Neuronal stem cell (in vitro differentiated cells): Measurements from ENCODE around the gene ETFA.

Experiments
- DNase-seq: peaks from one replicate; pipeline ENCODE4 v3.0.0-alpha.2; 2013; ENCODE audit warnings: low spot score
- H2AFZ ChIP-seq: one replicate; pipeline ENCODE4 v1.6.1; 2013; ENCODE audit warnings: mild to moderate bottlenecking, low read length, inconsistent platforms
- H2AK5ac ChIP-seq: 2 replicates; pipeline ENCODE4 v1.6.1; 2013; ENCODE audit warnings: low read depth, mild to moderate bottlenecking, inconsistent platforms, low read length, moderate library complexity, mixed read lengths
- H2BK120ac ChIP-seq: 2 replicates; pipeline ENCODE4 v1.6.1; 2013; ENCODE audit warnings: low read depth, mild to moderate bottlenecking, inconsistent platforms, low read length, moderate library complexity, mixed read lengths
- H2BK12ac ChIP-seq: one replicate; pipeline ENCODE4 v1.6.1; 2013; ENCODE audit warnings: low read length, inconsistent platforms
- H2BK15ac ChIP-seq: 2 replicates; pipeline ENCODE4 v1.6.1; 2013; ENCODE audit warnings: mild to moderate bottlenecking, low read length, inconsistent platforms, mixed read lengths
- H2BK5ac ChIP-seq: one replicate; pipeline ENCODE4 v1.6.1; 2013; ENCODE audit warnings: inconsistent platforms, mild to moderate bottlenecking, low read length, moderate library complexity
- H3K14ac ChIP-seq: one replicate; pipeline ENCODE4 v1.6.1; 2013; ENCODE audit warnings: low read length, inconsistent platforms
- H3K18ac ChIP-seq: 2 replicates; pipeline ENCODE4 v1.6.1; 2013; ENCODE audit warnings: low read length, inconsistent platforms
- H3K23ac ChIP-seq: 2 replicates; pipeline ENCODE4 v1.6.1; 2013; ENCODE audit warnings: low read depth, mild to moderate bottlenecking, mixed read lengths, low read length, inconsistent platforms; ENCODE audit not compliant: poor library complexity
- H3K27ac ChIP-seq: replicated peaks from 3 replicates; pipeline ENCODE4 v1.5.1; 2013; ENCODE audit warnings: low read length, inconsistent platforms
- H3K27me3 ChIP-seq, 3 experiments: 2 replicates each; pipeline ENCODE4 v1.6.1; 2013; ENCODE audit warnings: low read length in 3 of 3, mild to moderate bottlenecking in 2 of 3, inconsistent platforms in 1 of 3, low read depth in 1 of 3, mixed read lengths in 1 of 3, moderate library complexity in 1 of 3; ENCODE audit not compliant: control insufficient read depth in 3 of 3, insufficient read depth in 3 of 3
- H3K36me3 ChIP-seq, 2 donors: replicated peaks in 1 of 2; 2 replicates each; pipeline ENCODE4 v1.6.1; 2013; ENCODE audit warnings: low read length in 2 of 2; ENCODE audit not compliant: control insufficient read depth in 2 of 2, insufficient read depth in 2 of 2
- H3K4ac ChIP-seq: 2 replicates; pipeline ENCODE4 v1.6.1; 2013; ENCODE audit warnings: inconsistent platforms, mild to moderate bottlenecking, low read length, moderate library complexity
- H3K4me1 ChIP-seq, 2 donors: 1 replicate in 1 of 2; 2 replicates in 1 of 2; pipeline ENCODE4 v1.6.1; 2013; ENCODE audit warnings: low read length in 2 of 2, low read depth in 1 of 2; ENCODE audit not compliant: control insufficient read depth in 2 of 2, insufficient read depth in 1 of 2
- H3K4me2 ChIP-seq: one replicate; pipeline ENCODE4 v1.6.1; 2013; ENCODE audit warnings: mild to moderate bottlenecking, low read length, inconsistent platforms; ENCODE audit not compliant: insufficient read depth, poor library complexity, severe bottlenecking
- H3K4me3 ChIP-seq, 2 donors: 2 replicates each; pipeline ENCODE4 v1.5.1; 2013; ENCODE audit warnings: low read length in 2 of 2, mild to moderate bottlenecking in 2 of 2, inconsistent platforms in 1 of 2, moderate library complexity in 1 of 2
- H3K79me1 ChIP-seq: one replicate; pipeline ENCODE4 v1.6.1; 2013; ENCODE audit warnings: low read depth, mild to moderate bottlenecking, inconsistent platforms, low read length, moderate library complexity
- H3K9ac ChIP-seq: one replicate; pipeline ENCODE4 v1.6.1; 2013; ENCODE audit warnings: mild to moderate bottlenecking, low read depth, low read length, inconsistent platforms; ENCODE audit not compliant: poor library complexity
- H3K9me3 ChIP-seq, 2 donors: replicated peaks in 1 of 2; 2 replicates each; pipeline versions ENCODE3 to v1.6.1; 2013; ENCODE audit warnings: low read length in 2 of 2, mild to moderate bottlenecking in 2 of 2, inconsistent platforms in 1 of 2, low read depth in 1 of 2, mixed read lengths in 1 of 2, moderate library complexity in 1 of 2; ENCODE audit not compliant: control insufficient read depth in 2 of 2, insufficient read depth in 1 of 2
- H4K8ac ChIP-seq: one replicate; pipeline ENCODE4 v1.6.1; 2013; ENCODE audit warnings: low read depth, mild to moderate bottlenecking, inconsistent platforms, low read length, moderate library complexity
- H4K91ac ChIP-seq: one replicate; pipeline ENCODE4 v1.6.1; 2013; ENCODE audit warnings: low read length, low read depth, mild to moderate bottlenecking, inconsistent platforms; ENCODE audit not compliant: poor library complexity
- WGBS, 2 donors: extraction: QIAGEN DNeasy Blood & Tissue Kit; methylation state at CpG; one replicate each; pipeline ENCODE4 v1.1.7; 2013; ENCODE audit warnings: missing lambda C conversion rate in 2 of 2, mixed read lengths in 1 of 2; ENCODE audit not compliant: insufficient read length in 2 of 2, insufficient replicate concordance in 1 of 2; ENCODE audit errors: extremely low coverage in 2 of 2; 5-methylcytosine and 5-hydroxymethylcytosine counted together

The ETFA gene

GRCh38 chr15:76341366-76342057 lies 30.2 kb upstream of the ETFA start:
- WGBS, 2 donors = no CpG with 5 or more reads among the region's 42 CpGs
- no peak for DNase-seq
- peaks cover 17 to 36% of the 10 kb centered on the region in 2 donors for H3K4me1 ChIP-seq

GRCh38 chr15:76340803-76341365 lies 29.6 kb upstream of the ETFA start:
- Histone ChIP-seq H3K9ac (no peak overlapping the region), H3K79me1 (peaks cover 1% of the 10 kb centered on the region), H2BK5ac (no peak overlapping the region), H3K36me3 (no peaks in the 10 kb centered on the region), H4K8ac (no peak overlapping the region), H2BK12ac (no peak overlapping the region), H3K27me3 (peaks cover 80 to 98% (median 93%) of the 10 kb centered on the region in 3 experiments), H4K91ac (no peak overlapping the region), H3K23ac (no peak overlapping the region), H2AFZ (peak overlapping the region; percentile 87), H3K27ac (no peak overlapping the region), H2BK15ac (no peak overlapping the region), H3K4me2 (peak overlapping the region; percentile 47), H3K14ac (no peak overlapping the region), H2BK120ac (no peak overlapping the region), H3K4ac (no peak overlapping the region), H3K4me3 (no peak overlapping the region), H3K9me3 (peaks cover 0 to 11% of the 10 kb centered on the region in 2 donors), H3K18ac (peak overlapping the region; percentile 58), H3K4me1 (peaks cover 17 to 32% of the 10 kb centered on the region in 2 donors), H2AK5ac (peak overlapping the region; percentile 51)
- WGBS, 2 donors = no CpG with 5 or more reads among the region's 35 CpGs
- DNase-seq = no peak

More at GRCh38 chr15:76341366-76342057, 30.2 kb upstream of the ETFA start:
- peak overlapping the region in 1 of 2 donors; percentile 34 for H3K4me3 ChIP-seq
- no peak overlapping the region for H4K8ac ChIP-seq
- H3K27ac ChIP-seq = no peak overlapping the region
- H3K14ac ChIP-seq = no peak overlapping the region
- no peak overlapping the region for H2BK15ac ChIP-seq
- H2BK12ac ChIP-seq = no peak overlapping the region
- H2BK5ac ChIP-seq = peak overlapping the region; percentile 69
- H3K9me3 ChIP-seq = peaks cover 0 to 11% of the 10 kb centered on the region in 2 donors
- no peak overlapping the region for H4K91ac ChIP-seq
- peak overlapping the region; percentile 92 for H3K18ac ChIP-seq
- peak overlapping the region; percentile 34 for H3K23ac ChIP-seq
- peak overlapping the region; percentile 67 for H2AK5ac ChIP-seq
- peaks cover 86 to 100% (median 95%) of the 10 kb centered on the region in 3 experiments for H3K27me3 ChIP-seq
- no peak overlapping the region for H2BK120ac ChIP-seq
- H3K9ac ChIP-seq = no peak overlapping the region
- H3K4ac ChIP-seq = no peak overlapping the region
- H3K4me2 ChIP-seq = peak overlapping the region; percentile 47
- H3K36me3 ChIP-seq = no peaks in the 10 kb centered on the region
- peaks cover 1% of the 10 kb centered on the region for H3K79me1 ChIP-seq
- H2AFZ ChIP-seq = peak overlapping the region; percentile 87

GRCh38 chr15:76340198-76340802 lies 29.0 kb upstream of the ETFA start:
- H3K4me3 ChIP-seq = peak overlapping the region in 1 of 2 donors; percentile 19

More at GRCh38 chr15:76340198-76340802, 29.0 kb upstream of the ETFA start:
- no peak overlapping the region for H4K91ac ChIP-seq
- H2BK5ac ChIP-seq = no peak overlapping the region
- H4K8ac ChIP-seq = no peak overlapping the region
- H3K27me3 ChIP-seq = peaks cover 74 to 98% (median 93%) of the 10 kb centered on the region in 3 experiments
- H3K14ac ChIP-seq = no peak overlapping the region
- peaks cover 0 to 11% of the 10 kb centered on the region in 2 donors for H3K9me3 ChIP-seq
- H2AFZ ChIP-seq = peak overlapping the region; percentile 87
- no peak overlapping the region for H3K27ac ChIP-seq
- peak overlapping the region; percentile 12 for H3K23ac ChIP-seq
- H2BK15ac ChIP-seq = peak overlapping the region; percentile 87
- H2BK12ac ChIP-seq = no peak overlapping the region
- peak overlapping the region; percentile 45 for H3K4me2 ChIP-seq
- peak overlapping the region; percentile 3 for H2BK120ac ChIP-seq
- no peak overlapping the region for H3K4ac ChIP-seq
- peak; percentile 71 for DNase-seq
- H3K79me1 ChIP-seq = peaks cover 1% of the 10 kb centered on the region
- WGBS, 2 donors = no CpG with 5 or more reads among the region's 53 CpGs
- H3K4me1 ChIP-seq = peaks cover 17 to 33% of the 10 kb centered on the region in 2 donors
- H3K36me3 ChIP-seq = no peaks in the 10 kb centered on the region
- H3K18ac ChIP-seq = peak overlapping the region; percentile 78
- H2AK5ac ChIP-seq = peak overlapping the region; percentile 51
- no peak overlapping the region for H3K9ac ChIP-seq
